T follicular helper cell (primary cell): Measurements from ENCODE around the gene ZNF789.
"Not testable (repeated sequence)": the region's sequence is repeated elsewhere in the genome, so short reads cannot be mapped to it uniquely, and the experiment has no call there.

ENCODE experiments used
- DNase-seq: peaks from one replicate; pipeline ENCODE4 v3.0.0-alpha.2; 2020; ENCODE audit warnings: low read depth
- total RNA-seq, 2 experiments: gene quantifications; one replicate each; lab custom pipeline; 2026; lab: John Stamatoyannopoulos, UW

The ZNF789 gene
- total RNA-seq = 9.1 to 16.5 reads per million in 2 experiments

DNA sequence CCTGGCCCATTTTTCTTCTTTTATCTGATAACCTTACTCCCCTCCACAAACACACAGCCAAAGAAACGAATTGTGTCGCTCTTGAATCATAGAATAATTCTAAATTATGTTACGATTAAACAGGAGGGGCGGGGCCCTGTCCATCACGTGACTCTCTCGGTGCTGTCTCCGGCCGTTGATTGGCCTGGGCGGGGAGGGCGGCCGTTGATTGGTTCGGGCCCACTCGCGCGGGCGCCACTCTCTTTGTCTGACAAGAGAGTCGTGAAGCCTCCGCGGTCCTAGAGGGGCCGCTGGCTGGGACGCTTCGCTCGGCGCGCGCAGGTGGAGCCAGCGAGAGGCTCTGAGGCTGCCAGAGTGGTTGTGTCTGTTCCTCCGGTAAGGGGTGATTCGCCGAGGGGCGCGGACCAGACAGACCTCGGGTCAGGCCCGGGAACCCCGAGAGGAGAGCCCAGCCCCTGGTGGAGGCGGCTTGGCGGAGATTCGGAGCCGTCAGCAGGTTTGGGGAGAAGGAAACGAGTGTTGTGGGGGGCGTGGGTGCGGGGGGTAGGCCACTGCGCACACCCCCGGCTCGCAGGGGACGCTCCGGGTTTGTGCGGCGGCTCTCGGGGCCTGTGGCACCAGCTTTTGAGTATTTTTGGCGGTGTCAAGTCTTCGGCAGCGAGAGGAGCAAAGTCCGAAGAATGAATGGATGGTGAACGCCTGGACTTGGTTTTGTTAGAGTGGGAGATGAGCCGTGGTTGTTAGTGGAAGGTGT is at the start of gene ZNF789:
ZNF789 (plus strand) TSS at position 330 of the 754 bp plus-strand sequence. CDS start 3,567 bp downstream, outside the sequence.
- DNase-seq = peak; percentile 98

DNA sequence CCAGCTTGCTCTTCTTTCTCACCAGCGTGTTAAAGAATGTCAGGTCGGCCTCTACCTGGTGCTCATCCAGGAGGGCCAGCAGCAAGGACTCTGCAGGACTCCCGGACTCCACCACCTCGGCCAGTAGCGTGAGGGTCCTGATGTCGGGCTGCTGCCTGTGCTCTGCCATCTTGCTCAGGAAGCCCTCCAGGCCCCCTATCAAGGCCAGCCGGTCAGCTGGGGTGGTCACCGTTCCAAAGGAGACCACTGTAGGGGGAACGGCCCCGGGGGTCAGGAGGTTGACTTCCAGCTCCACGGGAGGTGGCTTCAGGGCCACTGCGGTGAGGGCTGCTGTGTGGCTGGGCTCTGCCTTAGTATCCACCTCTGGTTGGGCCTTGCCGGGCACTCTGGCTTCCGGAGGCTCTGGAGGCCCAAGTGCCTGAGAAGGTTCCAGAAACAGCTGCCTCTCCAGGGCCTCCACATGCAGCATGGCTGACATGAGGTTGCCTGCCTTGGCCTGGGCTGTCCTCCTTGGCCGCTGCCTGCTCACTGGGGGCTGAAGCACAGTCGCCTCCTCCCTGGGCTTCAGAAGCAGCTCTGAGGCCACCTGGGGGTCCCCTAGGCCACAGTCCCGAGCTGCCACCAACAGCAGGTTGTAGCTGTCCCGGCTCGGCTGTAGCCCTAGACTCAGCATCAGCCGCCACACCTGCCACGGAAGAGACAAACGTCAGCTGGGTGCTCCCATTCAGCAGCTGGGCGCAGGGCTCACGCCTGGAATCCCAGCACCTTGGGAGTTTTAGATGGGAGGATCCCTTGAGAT is 47.6 kb upstream of the ZNF789 start:
- no peak for DNase-seq

DNA sequence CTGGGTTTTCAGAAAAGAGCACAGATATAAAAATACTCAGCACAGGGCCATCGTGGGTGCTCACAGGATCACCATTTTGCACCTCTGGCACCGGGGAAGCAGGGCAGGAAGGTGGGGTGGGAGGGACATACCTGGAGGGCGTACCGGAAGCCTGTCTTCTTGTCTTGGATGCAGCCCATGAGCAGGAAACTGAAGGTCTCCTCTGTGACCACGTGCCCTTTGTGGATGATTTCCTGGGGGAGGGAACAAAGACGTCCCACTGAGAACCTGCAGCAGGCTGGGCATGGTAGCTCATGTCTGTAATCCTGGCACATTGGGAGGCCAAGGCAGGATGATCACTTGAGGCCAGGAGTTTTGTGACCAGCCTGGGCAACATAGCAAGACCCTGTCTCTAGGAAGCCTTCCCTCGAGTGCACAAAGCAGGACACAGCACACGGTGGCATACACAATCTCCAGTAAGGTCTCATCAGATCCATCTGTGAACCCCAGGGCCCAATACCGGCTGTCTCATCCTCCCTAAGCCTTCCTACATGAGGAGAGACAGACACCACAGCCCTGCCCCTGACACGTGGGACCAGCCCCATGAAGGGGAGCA is 43.6 kb upstream of the ZNF789 start:
- no peak for DNase-seq

- DNase-seq = no peak
Measured at GRCh38 chr7:99429756-99430155, 42.9 kb upstream of the ZNF789 start.

- not testable (repeated sequence) for DNase-seq
Measured at GRCh38 chr7:99431756-99432540, 40.7 kb upstream of the ZNF789 start.

GRCh38 chr7:99433158-99433557 is 39.5 kb upstream of the ZNF789 start:
- DNase-seq = no peak

DNA sequence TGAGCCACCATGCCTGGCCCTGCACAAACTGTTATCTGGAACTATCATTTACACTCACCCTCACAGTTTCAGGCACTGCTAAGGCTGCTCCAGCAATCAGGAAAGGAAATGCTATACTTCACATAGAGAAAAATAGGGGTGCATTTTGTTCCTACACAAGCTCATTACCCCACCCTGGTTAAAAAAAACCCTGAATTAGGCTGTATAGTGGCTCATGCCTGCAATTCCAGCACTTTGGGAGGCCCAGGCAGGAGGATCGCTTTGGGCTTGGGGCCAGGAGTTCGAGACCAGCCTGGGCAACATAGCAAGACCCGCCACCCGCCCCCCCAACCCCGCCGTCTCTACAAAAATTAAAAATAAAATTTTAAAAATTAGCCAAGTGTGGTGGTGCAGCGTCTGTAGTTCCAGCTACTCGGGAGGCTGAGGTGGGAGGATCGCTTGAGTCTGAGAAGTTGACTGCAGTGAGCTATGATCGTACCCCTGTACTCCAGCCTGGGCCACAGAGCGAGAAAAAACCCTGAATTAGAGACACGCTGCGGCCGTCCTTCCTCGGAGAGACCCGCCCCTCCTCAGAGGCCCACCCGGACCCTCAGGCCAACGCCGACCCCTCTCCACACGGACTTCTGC is 34.6 kb upstream of the ZNF789 start:
- DNase-seq = no peak

DNA sequence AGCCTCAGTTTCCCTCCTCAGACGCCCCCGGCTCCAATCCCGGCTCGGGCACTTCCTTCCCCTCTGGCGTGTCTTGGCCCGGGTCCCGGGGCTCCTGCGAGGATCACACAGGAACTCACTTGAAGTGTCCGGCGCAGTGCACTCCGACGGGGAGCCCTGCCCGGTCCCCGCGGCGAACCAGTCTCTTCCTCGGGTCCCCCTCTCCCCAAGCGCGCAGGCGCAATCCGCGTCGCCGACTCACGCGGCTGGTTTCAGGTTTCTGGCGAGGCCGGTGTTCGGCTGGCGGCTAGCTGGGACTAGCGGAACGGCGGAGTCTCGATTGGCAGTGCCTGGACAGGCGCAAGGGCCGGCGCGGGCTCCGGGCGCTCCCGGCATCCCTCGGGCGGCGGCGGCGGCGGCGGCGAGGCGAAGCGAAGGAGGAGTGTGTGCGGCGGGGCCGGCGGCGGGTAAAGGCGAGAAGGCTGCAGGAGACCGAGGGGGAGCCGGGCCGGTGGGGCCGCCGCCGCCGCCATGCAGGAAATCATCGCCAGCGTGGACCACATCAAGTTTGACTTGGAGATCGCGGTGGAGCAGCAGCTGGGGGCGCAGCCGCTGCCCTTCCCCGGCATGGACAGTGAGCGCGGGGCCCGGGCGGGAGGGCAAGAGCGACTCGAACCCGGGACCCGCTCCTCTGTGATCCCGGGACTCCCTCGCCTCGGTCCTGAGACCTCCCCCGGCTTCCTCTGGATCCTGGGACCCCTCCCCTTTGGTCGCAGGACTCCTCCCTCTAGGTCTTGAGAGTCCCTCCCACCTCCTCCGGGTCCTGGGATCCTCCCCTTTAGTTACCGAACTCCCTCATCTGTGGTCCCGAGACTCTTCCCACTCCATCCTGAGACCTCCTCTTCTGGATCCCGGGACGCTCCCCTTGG is 33.9 kb upstream of the ZNF789 start, which contains the start of the genes CPSF4 and PTCD1:
CPSF4 (plus strand) TSS at position 371 of the 908 bp plus-strand sequence; CDS start at position 511, 140 bp downstream.
PTCD1 (minus strand) TSS at position 226 of the 908 bp plus-strand sequence. CDS start 3,556 bp downstream, outside the sequence.
- peak; percentile 73 for DNase-seq

DNA sequence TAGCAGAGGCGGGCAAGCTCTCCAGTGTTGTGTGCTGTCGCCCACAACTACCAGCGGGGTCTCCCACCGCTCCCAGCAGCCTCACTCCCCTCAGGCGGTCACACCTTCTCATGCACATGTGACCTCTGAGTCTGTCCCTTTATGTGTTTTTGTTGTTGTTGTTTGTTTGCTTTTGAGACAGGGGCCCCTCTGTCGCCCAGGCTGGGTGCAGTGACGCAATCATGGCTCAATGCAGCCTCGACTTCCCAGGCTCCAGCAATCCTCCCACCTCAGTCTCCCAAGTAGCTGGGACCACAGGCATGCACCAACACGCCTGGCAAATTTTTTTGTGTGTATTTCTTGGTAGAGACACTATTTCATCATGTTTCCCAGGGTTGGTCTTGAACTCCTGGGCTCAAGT is 32.5 kb upstream of the ZNF789 start:
- no peak for DNase-seq

DNA sequence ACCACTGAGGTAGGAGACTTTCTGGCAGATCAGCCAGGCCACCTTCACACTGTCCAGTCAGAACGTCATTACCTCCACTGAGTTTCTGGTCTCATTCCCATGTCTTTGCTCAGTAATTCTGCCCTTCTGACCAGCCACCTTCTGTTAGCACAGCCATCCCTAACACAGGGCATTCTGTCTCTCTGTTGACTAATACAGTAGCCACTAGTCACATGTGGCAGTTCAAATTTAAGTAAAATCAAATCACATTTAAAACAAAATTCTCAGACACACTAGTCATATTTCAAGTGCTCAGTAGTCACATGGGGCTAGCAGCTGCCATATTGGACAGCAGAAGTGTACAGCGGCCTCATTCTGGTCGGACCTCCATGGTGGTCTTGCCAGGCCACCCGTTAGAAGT is 26.6 kb upstream of the ZNF789 start:
- DNase-seq = no peak

- no peak for DNase-seq
Measured at GRCh38 chr7:99447943-99448342, 24.7 kb upstream of the ZNF789 start.

- DNase-seq = no peak
Measured at GRCh38 chr7:99448855-99449254, 23.8 kb upstream of the ZNF789 start.

- DNase-seq = no peak
Measured at GRCh38 chr7:99449326-99449725, 23.4 kb upstream of the ZNF789 start.

- no peak for DNase-seq
Measured at GRCh38 chr7:99451936-99452335, 20.8 kb upstream of the ZNF789 start.

- no peak for DNase-seq
Measured at GRCh38 chr7:99452541-99452940, 20.1 kb upstream of the ZNF789 start.

DNA sequence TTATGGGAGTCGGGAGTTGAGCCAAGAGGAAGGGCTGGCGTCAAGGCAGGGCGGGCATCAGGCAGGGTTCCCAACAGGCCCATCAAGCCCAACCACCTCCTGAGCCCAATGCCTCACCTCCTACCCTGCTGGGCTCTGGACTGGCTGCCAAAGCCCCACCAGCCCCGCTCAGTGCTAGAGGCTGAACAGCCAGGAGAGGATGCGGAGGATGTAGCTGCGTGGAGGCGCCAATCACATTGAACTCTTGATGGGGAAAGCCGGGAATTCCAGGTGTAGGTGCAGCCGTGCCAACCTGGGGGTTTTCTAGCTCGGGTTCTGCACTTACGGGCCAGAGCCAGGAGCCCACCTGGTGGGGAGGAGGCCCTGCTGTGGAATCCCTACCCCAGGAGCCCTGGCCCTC is 19.6 kb upstream of the ZNF789 start:
- no peak for DNase-seq

DNA sequence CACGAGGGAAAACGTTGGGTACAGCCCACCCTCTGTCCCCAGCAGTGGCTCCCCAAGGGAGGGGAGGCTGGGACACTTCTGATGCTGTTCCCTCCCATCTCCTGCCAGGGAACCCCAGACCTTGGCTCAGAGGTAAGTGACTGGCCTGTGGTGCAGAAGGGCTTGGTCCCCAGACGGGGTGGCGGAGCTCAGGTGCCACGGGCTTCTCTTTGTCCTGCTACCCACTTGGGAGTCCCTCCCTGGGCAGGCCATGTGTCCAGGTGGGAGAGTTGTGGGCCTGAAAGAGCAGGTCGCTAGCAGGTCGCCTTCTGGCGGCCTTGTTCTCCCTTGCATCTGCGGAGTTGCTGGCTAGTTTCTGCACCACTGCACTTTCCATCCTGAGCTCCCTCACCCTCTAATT is 16.8 kb upstream of the ZNF789 start:
- DNase-seq = no peak

DNA sequence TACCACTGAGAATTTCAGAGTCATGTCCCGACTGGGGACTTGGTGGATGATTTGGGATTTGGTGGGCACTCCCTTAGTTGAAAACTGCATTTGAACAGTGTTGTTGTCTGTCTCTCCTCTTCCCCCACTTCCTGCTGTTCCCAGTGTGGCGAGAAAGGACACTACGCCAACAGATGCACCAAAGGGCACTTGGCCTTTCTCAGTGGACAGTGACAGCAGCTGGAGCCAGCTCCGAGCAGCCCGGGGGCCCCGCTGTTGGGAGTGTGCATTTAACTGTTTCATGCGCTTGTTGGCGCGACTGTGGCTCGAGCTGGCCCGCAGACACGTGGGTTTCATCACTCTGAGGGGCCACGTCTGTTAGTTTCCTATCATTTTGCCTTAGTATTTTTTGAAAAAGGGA is 16.4 kb upstream of the ZNF789 start:
- DNase-seq = no peak

- no peak for DNase-seq
Measured at GRCh38 chr7:99457050-99457649, 15.5 kb upstream of the ZNF789 start.
